Stimulated activated CD4-positive, alpha-beta T cell treated with anti-CD3 and anti-CD28 coated beads, Interleukin-12 subunit alpha, Interleukin-12 subunit beta, amount 100 ng/mL, for 4 hours (primary cell): Measurements from ENCODE around the gene UQCC2.
A peak's percentile ranks its signal among the peaks of the same experiment; 100 is the strongest.

Source experiments
- DNase-seq: peaks from one replicate; pipeline ENCODE4 v3.0.0-alpha.2; 2020

The UQCC2 gene

GRCh38 chr6:33711140-33712129, at the start of gene UQCC2:
TSS of gene UQCC2 (minus strand) at chr6:33711700. CDS start at chr6:33711686, 14 bp downstream.
- peak; percentile 97 for DNase-seq

GRCh38 chr6:33759887-33760629, 48.6 kb upstream of the UQCC2 start:
- no peak for DNase-seq

- no peak for DNase-seq
Observed at GRCh38 chr6:33758815-33759216, 47.3 kb upstream of the UQCC2 start.

GRCh38 chr6:33757906-33758305, 46.4 kb upstream of the UQCC2 start:
- no peak for DNase-seq

- no peak for DNase-seq
Observed at GRCh38 chr6:33757113-33757512, 45.6 kb upstream of the UQCC2 start.

GRCh38 chr6:33756211-33756954, 44.9 kb upstream of the UQCC2 start:
- no peak for DNase-seq

- DNase-seq, result no peak
Observed at GRCh38 chr6:33755070-33755869, 43.8 kb upstream of the UQCC2 start.

GRCh38 chr6:33754222-33754621, 42.7 kb upstream of the UQCC2 start:
- no peak for DNase-seq

GRCh38 chr6:33752646-33753015, 41.1 kb upstream of the UQCC2 start:
- DNase-seq, result no peak

- no peak for DNase-seq
Observed at GRCh38 chr6:33751771-33752645, 40.5 kb upstream of the UQCC2 start.

- DNase-seq, result no peak
Observed at GRCh38 chr6:33750244-33750991, 38.9 kb upstream of the UQCC2 start.

GRCh38 chr6:33749401-33749800, 37.9 kb upstream of the UQCC2 start:
- no peak for DNase-seq

- DNase-seq, result no peak
Observed at GRCh38 chr6:33748841-33749240, 37.3 kb upstream of the UQCC2 start.

GRCh38 chr6:33747823-33748222, 36.3 kb upstream of the UQCC2 start:
- DNase-seq, result no peak

- DNase-seq, result no peak
Observed at GRCh38 chr6:33746651-33747100, 35.2 kb upstream of the UQCC2 start, which contains the start of gene IP6K3. TSS of gene IP6K3 (minus strand) at chr6:33746905. CDS start at chr6:33735476, 11,429 bp downstream.

GRCh38 chr6:33746036-33746600, 34.6 kb upstream of the UQCC2 start:
- no peak for DNase-seq

GRCh38 chr6:33745548-33745947, 34.0 kb upstream of the UQCC2 start:
- DNase-seq, result no peak

- DNase-seq, result no peak
Observed at GRCh38 chr6:33744895-33745546, 33.5 kb upstream of the UQCC2 start.
